ENCODE data around the gene CACNA2D4.

Gene CACNA2D4

GRCh38 chr12:1797991-1798640, 120.3 kb downstream of the CACNA2D4 start:
- no peak for DNase-seq

DNA sequence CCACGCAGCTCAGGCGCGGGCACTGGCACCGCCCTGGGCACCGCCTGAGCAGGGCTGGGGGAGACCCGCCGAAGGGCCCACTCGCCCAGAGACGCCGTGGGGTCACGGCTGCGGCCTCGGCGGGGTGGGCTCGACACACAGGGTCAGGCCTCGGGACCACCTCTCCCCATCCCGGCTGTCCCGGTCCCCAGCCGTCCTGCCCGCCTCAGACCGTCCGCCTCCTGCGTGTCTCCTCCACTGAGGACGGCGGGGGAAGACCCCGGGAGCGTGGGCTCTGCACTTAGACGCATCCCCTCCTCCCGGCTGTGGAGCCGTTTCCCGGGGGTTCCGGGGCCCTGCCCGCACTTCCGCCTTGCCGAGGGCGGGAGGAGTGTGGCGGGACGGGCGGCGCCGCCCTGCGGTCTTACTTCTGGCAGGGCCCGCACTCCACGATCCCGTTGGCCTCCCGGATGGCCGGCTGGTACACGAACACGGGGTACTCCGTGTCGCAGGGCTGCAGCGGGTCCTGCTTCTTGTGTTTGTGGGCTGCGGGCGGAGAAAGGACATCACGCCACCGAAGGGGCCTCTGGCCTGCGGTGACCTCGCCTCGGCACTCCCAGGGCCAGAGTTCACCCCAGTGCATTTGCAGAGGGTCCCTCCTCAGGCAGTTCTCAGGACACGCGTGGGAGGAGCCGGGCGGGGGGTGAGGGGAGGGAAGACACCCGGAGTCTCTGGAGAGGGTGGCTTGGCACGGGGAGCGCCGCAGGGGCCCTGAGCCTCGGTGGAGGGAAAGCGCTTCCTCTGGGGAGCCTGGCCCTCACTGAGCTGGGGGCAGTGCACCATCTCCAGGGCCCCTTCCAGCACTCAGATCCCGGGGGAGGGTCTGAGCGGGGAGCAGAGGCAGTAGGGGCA, 121.2 kb downstream of the CACNA2D4 start:
- peak; percentile 64 for DNase-seq

DNA sequence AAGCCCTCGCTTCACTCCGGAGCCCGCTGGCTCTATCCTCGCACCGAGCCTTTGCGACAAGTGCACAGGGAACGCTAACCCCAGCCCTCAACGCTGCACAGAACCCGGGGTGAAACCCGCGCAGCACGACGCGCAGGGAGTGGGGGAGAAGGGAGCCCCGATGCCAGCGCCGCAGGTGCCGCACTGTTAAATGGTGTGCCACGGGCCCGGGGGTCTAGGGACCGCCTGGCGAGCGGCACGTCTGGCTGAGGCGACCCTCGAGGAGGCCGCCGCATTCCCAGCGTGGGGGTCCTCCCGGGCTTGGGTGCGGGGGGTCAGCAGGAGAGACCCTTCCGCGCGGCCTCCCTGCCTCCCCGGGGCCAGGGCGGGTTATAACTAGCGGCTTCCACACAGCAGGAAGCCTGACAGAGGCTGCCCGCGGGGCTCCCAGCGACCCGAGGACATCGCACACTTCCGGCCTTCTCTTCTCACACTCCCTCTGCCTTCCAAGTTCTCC, 121.9 kb downstream of the CACNA2D4 start:
- DNase-seq = no peak

GRCh38 chr12:1795785-1796514, 122.5 kb downstream of the CACNA2D4 start:
- DNase-seq = peak; percentile 97

GRCh38 chr12:1795221-1795784, 123.1 kb downstream of the CACNA2D4 start:
- no peak for DNase-seq

GRCh38 chr12:1794440-1795090, 123.9 kb downstream of the CACNA2D4 start:
- DNase-seq = no peak

GRCh38 chr12:1793426-1794210, 124.8 kb downstream of the CACNA2D4 start:
- DNase-seq = no peak

DNA sequence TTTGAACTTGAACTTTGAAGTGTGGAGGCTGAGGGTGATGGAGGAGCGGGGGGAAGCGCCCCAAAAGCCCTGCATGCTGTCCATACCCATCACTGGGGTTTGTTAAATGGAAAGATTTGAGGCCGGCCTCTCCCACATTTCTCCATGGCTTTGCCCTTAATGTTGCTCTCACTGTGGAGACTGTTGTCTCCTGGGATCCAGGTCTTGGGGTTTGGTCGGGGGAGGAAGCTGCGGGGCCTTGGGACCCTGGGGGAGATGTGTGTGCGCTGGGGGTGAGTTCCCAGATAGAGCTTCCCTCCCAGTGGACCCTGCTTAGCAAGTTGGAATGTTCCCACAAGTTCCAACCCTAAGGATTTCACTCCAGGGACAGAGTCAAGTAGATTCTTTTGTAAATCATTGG, 126.0 kb downstream of the CACNA2D4 start:
- DNase-seq = no peak

- peak; percentile 63 for DNase-seq
Measured at GRCh38 chr12:1791104-1791841, 127.2 kb downstream of the CACNA2D4 start.

DNA sequence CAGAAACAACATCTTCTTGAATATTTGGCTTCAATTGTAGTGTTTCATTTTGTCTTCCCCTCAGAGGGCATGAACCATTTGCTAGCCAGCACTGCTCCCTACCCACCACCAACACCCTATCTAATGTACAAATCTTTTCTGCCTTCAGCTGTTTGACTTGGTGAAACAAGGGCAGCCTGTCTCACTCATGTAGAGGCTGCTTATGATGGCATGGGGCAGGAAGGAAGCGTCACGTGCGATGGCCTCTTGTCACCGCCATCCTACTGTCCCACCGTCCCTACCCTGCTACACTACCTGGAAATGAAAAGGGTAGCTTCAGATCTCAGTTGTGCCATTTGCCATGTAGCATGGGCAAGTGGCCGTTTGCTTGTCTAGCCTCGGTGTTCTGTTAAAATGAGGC, 128.0 kb downstream of the CACNA2D4 start:
- no peak for DNase-seq

DNA sequence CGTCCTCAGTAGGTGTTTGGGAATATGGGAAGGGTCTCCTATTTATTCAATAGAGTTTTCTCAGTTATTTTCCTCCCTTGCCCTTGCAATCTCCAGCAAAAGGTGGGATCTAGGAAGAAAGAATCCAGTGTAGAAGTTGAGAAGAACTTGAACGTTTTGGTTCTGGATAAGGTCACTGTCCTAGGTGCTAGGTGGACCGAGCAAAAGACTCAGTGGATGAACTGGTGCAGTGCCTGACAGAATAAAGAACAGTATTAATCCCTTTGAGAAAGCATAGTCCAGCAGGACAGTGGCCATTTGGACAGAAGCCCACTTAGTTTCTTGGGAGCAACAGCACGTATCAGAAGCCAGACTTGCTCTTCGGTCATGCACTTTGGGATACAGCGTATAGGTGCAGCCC, 130.7 kb downstream of the CACNA2D4 start:
- no peak for DNase-seq

GRCh38 chr12:1782215-1782614, 136.2 kb downstream of the CACNA2D4 start:
- no peak for DNase-seq

DNA sequence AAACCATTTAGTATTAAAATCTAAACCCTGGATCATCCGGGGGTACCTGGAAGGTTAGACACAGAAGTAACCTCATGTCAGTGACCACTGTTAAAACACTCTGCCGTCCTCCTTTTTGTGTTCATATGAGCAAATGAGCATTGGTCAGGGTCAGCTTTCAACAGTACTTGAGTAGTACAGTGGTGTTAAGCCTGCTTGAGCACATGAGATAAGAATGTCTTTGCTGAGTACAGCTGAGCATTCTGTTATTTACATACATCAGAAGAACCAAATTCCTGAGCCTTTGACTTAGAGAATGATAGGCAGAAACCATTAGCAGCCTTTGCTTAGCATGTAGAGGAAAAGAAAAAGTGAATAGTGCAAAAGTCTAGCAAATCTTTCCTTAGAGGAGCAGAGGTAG, 136.7 kb downstream of the CACNA2D4 start:
- no peak for DNase-seq

DNA sequence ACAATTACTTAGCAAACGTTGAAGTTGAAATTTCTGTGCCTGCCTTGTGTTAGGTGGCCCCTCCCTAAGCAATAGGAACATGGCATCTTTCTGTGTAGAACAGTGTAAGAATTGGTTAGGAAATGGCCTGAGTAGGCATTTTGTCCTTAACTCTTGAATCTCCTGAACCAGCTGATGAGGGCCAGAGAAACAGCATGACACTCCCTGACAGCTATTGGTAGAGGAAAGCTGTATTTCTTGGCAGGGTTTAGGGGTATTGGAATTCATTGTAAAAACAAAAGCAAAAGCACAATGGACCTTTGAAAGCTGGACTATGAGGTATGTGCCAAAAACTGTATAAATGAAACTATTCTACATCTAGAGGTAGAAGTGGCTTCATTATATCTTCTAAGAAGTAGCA, 138.7 kb downstream of the CACNA2D4 start:
- no peak for DNase-seq

DNA sequence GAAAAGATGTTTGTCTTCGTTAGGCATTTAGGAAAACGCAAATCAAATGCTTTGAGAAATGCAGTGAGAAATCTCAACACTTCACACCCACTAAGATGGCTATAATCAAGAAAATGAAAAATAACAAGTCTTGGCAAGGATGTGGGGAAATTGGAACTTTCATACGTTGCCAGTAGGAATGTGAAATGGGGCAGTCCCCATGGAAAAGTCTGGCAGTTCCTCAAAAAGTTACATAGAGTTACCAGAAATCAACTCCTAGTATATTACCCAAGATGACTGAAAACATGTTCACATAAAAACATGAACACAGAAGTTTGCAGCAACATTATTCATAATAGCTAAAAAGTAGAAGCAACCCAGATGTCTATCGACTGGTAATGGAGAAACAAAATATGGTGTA, 139.5 kb downstream of the CACNA2D4 start:
- DNase-seq = no peak

DNA sequence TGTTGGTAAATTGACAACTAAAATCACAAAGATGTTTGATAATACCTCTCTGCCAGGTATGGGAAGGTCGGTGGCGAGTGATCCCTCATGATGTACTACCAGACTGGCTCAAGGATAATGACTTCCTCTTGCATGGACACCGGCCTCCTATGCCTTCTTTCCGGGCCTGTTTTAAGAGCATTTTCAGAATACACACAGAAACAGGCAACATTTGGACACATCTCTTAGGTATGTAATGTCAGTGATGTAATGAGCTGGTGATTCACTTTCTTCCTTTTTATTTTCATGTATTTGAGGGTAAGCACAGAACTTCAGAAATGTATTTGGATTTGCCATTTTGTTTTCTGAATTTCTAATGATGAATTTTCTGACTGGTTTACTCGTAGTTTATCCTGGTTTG, 140.7 kb downstream of the CACNA2D4 start:
- no peak for DNase-seq

GRCh38 chr12:1776170-1776921, 142.1 kb downstream of the CACNA2D4 start:
- no peak for DNase-seq

DNA sequence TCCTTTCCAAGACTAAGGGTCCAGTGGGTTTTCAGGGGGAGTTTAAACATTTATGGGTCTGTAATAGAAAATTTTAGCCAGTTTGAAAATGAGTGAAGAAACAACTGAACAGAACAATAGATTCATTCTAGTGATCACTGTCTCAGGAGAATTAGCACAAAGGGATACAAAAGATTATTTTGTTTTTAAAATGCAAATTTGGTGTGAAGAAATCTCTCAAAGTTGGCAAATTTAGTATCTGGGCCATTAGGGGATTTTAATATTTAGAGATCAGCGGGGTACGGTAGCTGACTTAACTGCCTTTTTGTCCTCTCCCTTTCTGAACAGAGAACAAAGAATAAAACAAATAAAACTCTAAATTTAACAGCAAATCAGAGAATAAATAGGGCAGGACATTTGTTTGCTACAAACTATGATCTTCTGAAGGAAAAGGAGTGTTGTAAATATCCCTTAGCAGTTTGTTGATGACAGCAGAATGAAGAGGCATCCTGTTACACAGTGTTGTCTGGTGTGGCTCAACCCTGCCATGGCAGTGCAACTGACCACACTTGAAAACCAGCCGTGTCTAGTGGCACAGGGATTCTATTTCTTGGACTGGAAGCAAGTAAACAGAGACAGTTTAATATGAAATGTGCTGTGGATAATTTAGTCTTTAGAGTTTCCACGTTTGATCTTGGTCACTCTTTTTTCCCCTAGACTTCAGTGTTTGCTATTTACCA, 144.4 kb downstream of the CACNA2D4 start:
- no peak for DNase-seq

GRCh38 chr12:1769809-1770494, 148.5 kb downstream of the CACNA2D4 start:
- DNase-seq = no peak

Data from activated T-cell treated with anti-CD3 and anti-CD28 coated beads, Interleukin-2, amount 50 U/mL, for 1 hour (primary cell).